Glutamatergic neuron (in vitro differentiated cells): ENCODE results near the gene TTLL10. TPM values are rescaled to one million over a fixed set of nuclear protein-coding genes. Genes with fewer than 3 reads are reported as not detected.

Experiments
- DNase-seq: peaks from one replicate; pipeline ENCODE4 v3.0.0; 2022
- H3K27ac Mint-ChIP-seq: one replicate; pipeline ENCODE4 v1.8.0; 2020; ENCODE audit warnings: mild to moderate bottlenecking, mixed read lengths, inconsistent platforms; ENCODE audit not compliant: unreplicated experiment
- H3K27me3 Mint-ChIP-seq: one replicate; pipeline ENCODE4 v1.8.0; 2020; ENCODE audit warnings: mild to moderate bottlenecking, moderate library complexity, mixed read lengths, inconsistent platforms; ENCODE audit not compliant: unreplicated experiment
- H3K36me3 Mint-ChIP-seq: one replicate; pipeline ENCODE4 v1.8.0; 2020; ENCODE audit warnings: mild to moderate bottlenecking, mixed read lengths, inconsistent platforms; ENCODE audit not compliant: unreplicated experiment
- H3K4me1 Mint-ChIP-seq: one replicate; pipeline ENCODE4 v1.8.0; 2020; ENCODE audit warnings: mild to moderate bottlenecking, low read depth, mixed read lengths, inconsistent platforms; ENCODE audit not compliant: unreplicated experiment
- H3K4me3 Mint-ChIP-seq: one replicate; pipeline ENCODE4 v1.8.0; 2020; ENCODE audit warnings: mild to moderate bottlenecking, mixed read lengths, inconsistent platforms; ENCODE audit not compliant: unreplicated experiment
- H3K9me3 Mint-ChIP-seq: one replicate; pipeline ENCODE4 v1.8.0; 2020; ENCODE audit warnings: mild to moderate bottlenecking, moderate library complexity, mixed read lengths, inconsistent platforms; ENCODE audit not compliant: unreplicated experiment
- total RNA-seq: library from RNA; stranded (reverse); fragmentation: NEBNext Ultra II Directional; extraction: Animal tissue kit (Norgen Biotek cat#: 25700); gene quantifications from one replicate; pipeline ENCODE4 v1.2.1, GENCODE V29; 2021; ENCODE audit not compliant: unreplicated experiment
- TF ChIP-seq, protein P1 (sequence below): fragments of 200-600 bp; sonication (generic); IDR thresholded peaks from one replicate; pipeline ENCODE4 v1.5.0; 2021; ENCODE audit not compliant: partially characterized antibody, unreplicated experiment

Gene TTLL10
- total RNA-seq, 1 donor from 2014 or later: not detected

DNA sequence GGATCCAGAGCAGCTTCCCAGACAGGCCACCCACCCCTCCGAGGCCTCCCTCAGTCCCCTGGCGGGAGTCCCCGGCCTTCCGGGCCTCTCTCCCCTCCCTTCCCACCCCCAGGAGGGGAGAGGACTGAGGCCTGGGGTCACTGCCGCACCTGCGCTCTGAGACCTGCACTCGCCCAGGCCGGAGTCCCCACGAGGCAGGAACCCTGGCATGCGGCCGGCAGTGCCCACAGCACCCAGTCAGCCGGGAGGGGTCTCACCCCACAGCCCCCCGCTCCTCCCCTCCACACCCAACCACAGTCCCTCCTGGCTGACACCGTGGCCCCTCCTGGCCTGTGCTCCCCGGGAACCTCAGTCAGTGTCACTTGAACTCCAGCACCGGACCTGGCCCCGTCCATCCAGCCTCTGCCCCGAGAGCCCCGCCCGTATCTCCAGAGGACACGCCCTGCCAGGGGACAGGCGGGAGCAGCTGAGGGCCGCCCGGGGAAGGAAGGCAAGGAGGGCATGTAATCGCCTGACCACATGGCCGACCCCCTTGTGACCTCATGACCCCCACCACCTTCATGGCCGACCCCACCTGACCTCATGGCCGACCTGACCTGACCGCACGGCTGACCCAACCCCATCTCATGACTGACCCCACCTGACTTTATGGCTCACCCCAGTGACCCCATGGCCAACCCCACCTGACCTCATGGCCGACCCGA lies 28.7 kb upstream of the TTLL10 start:
- Mint-ChIP-seq H3K27me3 (peaks cover 6% of the 10 kb centered on the region), H3K4me1 (no peaks in the 10 kb centered on the region), H3K36me3 (no peaks in the 10 kb centered on the region), H3K9me3 (peaks cover 9% of the 10 kb centered on the region), H3K4me3 (no peak overlapping the region), H3K27ac (no peak overlapping the region)
- DNase-seq: no peak
- TF ChIP-seq, protein P1, sequence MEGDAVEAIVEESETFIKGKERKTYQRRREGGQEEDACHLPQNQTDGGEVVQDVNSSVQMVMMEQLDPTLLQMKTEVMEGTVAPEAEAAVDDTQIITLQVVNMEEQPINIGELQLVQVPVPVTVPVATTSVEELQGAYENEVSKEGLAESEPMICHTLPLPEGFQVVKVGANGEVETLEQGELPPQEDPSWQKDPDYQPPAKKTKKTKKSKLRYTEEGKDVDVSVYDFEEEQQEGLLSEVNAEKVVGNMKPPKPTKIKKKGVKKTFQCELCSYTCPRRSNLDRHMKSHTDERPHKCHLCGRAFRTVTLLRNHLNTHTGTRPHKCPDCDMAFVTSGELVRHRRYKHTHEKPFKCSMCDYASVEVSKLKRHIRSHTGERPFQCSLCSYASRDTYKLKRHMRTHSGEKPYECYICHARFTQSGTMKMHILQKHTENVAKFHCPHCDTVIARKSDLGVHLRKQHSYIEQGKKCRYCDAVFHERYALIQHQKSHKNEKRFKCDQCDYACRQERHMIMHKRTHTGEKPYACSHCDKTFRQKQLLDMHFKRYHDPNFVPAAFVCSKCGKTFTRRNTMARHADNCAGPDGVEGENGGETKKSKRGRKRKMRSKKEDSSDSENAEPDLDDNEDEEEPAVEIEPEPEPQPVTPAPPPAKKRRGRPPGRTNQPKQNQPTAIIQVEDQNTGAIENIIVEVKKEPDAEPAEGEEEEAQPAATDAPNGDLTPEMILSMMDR: no peak

DNA sequence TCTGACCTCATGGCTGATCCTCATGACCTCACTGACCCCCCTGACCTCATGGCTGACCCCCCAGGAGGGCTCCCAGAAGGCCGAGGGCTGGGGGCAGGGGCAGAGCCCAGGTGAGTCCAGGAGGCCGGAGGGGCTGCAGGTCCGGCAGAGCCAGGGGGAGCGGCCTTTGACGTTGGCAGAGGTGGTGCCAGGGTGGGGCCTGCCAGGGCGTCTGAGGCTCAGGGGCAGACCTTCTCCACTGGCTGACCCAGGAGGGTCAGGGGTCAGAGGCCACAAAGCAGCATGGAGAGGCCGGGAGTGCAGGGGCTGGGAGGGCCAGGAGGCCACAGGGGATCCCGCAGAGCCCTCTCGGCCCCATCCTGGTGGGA lies 28.1 kb upstream of the TTLL10 start:
- TF ChIP-seq, protein P1: no peak
- DNase-seq: no peak
- peaks cover 9% of the 10 kb centered on the region for H3K9me3 Mint-ChIP-seq
- no peak overlapping the region for H3K27ac Mint-ChIP-seq
- no peak overlapping the region for H3K4me3 Mint-ChIP-seq
- peaks cover 6% of the 10 kb centered on the region for H3K27me3 Mint-ChIP-seq
- no peaks in the 10 kb centered on the region for H3K4me1 Mint-ChIP-seq
- H3K36me3 Mint-ChIP-seq: no peaks in the 10 kb centered on the region

DNA sequence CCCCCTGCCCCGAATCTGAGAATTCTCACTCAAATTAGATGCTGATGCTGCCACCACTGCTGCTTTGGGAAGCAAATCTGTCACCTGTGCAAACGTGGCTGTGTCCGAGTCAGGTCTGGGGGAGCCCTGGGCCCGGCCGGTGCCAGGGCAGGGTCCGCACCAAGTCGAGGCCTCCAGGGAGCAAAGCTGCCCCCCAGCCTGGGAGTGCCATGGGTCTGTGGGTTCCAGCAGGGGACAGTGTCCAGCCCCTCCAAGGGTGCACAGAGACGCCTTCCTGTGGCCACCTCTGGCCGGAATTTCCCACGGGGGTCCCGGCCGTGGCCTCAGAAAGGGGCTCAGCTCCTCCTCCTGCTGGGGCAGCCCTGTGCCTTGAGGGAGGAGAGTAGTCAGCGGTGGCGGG lies 27.7 kb upstream of the TTLL10 start:
- Mint-ChIP-seq H3K27ac (no peak overlapping the region), H3K27me3 (peaks cover 6% of the 10 kb centered on the region), H3K4me3 (no peak overlapping the region), H3K36me3 (no peaks in the 10 kb centered on the region), H3K9me3 (peaks cover 9% of the 10 kb centered on the region), H3K4me1 (no peaks in the 10 kb centered on the region)
- TF ChIP-seq, protein P1: no peak
- DNase-seq: no peak

DNA sequence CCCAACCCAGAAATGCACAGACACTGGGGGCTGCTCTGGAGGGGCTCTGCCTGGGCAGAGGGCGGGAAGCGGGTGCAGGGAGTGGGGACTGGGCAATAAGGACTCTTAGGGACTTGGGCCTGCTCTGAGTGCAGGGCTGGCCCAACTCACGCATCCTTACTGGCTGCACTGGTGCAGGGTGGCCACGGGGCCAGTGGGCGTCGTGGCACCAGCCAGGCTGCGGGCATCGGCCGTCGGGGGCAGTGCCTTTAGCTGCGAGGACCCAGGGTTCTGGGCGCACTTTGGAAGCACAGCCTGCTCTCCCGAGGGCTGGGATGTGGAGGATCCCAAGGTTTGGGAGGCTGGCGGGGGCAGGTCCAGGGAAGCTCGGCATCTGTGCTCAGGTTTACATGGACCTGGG lies 27.1 kb upstream of the TTLL10 start:
- no peak overlapping the region for H3K4me3 Mint-ChIP-seq
- peaks cover 9% of the 10 kb centered on the region for H3K9me3 Mint-ChIP-seq
- H3K27me3 Mint-ChIP-seq: peaks cover 6% of the 10 kb centered on the region
- DNase-seq: no peak
- no peak overlapping the region for H3K27ac Mint-ChIP-seq
- TF ChIP-seq, protein P1: no peak
- H3K4me1 Mint-ChIP-seq: no peaks in the 10 kb centered on the region
- no peaks in the 10 kb centered on the region for H3K36me3 Mint-ChIP-seq

DNA sequence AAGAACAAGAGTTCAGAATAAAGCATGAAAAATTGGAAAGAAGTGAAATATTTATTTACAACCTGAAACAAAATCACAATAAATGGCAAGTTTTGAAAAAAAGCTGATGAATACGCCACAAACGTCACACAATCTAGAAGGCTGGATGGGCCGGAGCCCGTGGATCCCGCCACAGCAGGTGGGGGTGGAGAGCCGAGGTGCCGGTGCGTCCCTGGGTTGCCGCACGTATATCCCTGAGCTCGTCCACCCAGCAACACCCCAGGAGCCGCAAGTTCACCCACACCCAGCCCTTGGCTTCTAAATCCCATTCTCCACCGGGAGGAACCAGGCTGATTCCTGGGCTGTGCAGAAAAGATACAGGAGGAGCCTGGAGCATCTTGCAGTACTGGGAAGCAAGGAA lies 25.6 kb upstream of the TTLL10 start:
- Mint-ChIP-seq H3K36me3 (peaks cover 9% of the 10 kb centered on the region), H3K4me1 (no peaks in the 10 kb centered on the region), H3K27me3 (peaks cover 21% of the 10 kb centered on the region), H3K4me3 (peak overlapping the region; percentile 42), H3K27ac (no peak overlapping the region), H3K9me3 (peaks cover 23% of the 10 kb centered on the region)
- TF ChIP-seq, protein P1: no peak
- no peak for DNase-seq
